Naive thymus-derived CD8-positive, alpha-beta T cell (primary cell): Measurements from ENCODE around the gene ZNF277. TPM values are rescaled to one million over a fixed set of nuclear protein-coding genes. Genes with fewer than 3 reads are reported as not detected.
"Not testable (repeated sequence)": the region's sequence is repeated elsewhere in the genome, so short reads cannot be mapped to it uniquely, and the experiment has no call there.

Experiments used
- ATAC-seq, 2 donors: fragments of 150-1000 bp; cut with Tn5 transposase in 1 of 2; sonication (Bioruptor Pico), chemical (Tn5 transposase) in 1 of 2; 1 replicate in 1 of 2; 2 replicates in 1 of 2; pipeline ENCODE4 v1.10.0; 2021; ENCODE audit warnings: mild to moderate bottlenecking in 2 of 2, moderate library complexity in 2 of 2
- POLR2A ChIA-PET: fragments of 350-600 bp; sonication (Branson Sonifier 250); formaldehyde crosslinking; loops from one replicate; lab custom pipeline; 2021; ENCODE audit warnings: antibody characterized with exemption; lab: Charles Lee
- DNase-seq, 10 donors: peaks; one replicate each; pipeline versions ENCODE4 v3.0.0 to v3.0.0-alpha.2; 2020 to 2022
- H3K27ac Mint-ChIP-seq, 10 donors: one replicate each; pipeline ENCODE4 v1.8.0; 2020 to 2022; ENCODE audit warnings: mild to moderate bottlenecking in 10 of 10, mixed read lengths in 10 of 10, moderate library complexity in 4 of 10, inconsistent platforms in 1 of 10
- H3K27me3 Mint-ChIP-seq, 5 donors: one replicate each; pipeline ENCODE4 v1.8.0; 2021 to 2022; ENCODE audit warnings: mixed read lengths in 5 of 5
- H3K36me3 Mint-ChIP-seq, 3 donors: one replicate each; pipeline ENCODE4 v1.8.0; 2020 to 2022; ENCODE audit warnings: mixed read lengths in 3 of 3, mild to moderate bottlenecking in 2 of 3, inconsistent platforms in 1 of 3
- H3K4me1 Mint-ChIP-seq, 4 donors: one replicate each; pipeline ENCODE4 v1.8.0; 2021 to 2022; ENCODE audit warnings: mixed read lengths in 4 of 4
- H3K4me3 Mint-ChIP-seq, 10 donors: one replicate each; pipeline ENCODE4 v1.8.0; 2020 to 2022; ENCODE audit warnings: mild to moderate bottlenecking in 10 of 10, mixed read lengths in 10 of 10, moderate library complexity in 6 of 10, inconsistent platforms in 1 of 10
- H3K9me3 Mint-ChIP-seq, 9 donors: one replicate each; pipeline ENCODE4 v1.8.0; 2020 to 2022; ENCODE audit warnings: mixed read lengths in 9 of 9, mild to moderate bottlenecking in 3 of 9, inconsistent platforms in 1 of 9, moderate library complexity in 1 of 9
- polyA plus RNA-seq, 3 donors: library from polyadenylated mRNA; unstranded; fragments of 300-500 nt; fragmentation: Illumina TruSeq; gene quantifications; one replicate each; pipeline ENCODE4 v1.2.3, GENCODE V29; 2021
- total RNA-seq, 8 experiments: library from RNA in 2 of 8; stranded (reverse) in 2 of 8; gene quantifications; one replicate each; pipeline ENCODE4 v1.2.3 and lab custom pipeline; 2021 to 2026

ZNF277 gene
- total and polyA plus RNA-seq, 5 experiments from 2014 or later = 20.3 to 40.0 (median 22.8) TPM

DNA sequence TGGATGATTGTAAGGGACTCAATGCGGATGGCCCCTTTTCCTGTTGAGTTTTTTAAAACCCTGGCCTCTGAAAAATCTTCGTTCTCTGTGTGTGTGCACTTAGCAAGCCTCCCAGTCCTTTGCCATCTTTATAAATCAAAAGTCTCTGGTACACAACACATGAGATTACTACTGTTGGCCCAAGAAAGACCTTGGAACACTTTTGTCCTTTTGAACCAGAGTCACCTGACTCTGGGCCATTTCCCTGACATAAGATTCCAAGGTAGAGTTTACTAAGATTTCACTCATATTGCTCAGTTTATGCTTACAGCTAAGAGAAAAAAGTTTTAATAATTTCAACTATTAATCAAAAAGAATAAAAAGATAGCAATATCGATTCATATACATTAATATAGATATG lies 179.0 kb downstream of the ZNF277 start:
- H3K4me1 Mint-ChIP-seq = peaks cover 2 to 10% (median 6%) of the 10 kb centered on the region in 4 donors
- DNase-seq = no peak
- peaks cover 0 to 11% (median 0%) of the 10 kb centered on the region in 5 donors for H3K27me3 Mint-ChIP-seq
- no peaks in the 10 kb centered on the region for H3K36me3 Mint-ChIP-seq
- POLR2A ChIA-PET = no interaction called here
- H3K9me3 Mint-ChIP-seq = peaks cover 0 to 5% (median 0%) of the 10 kb centered on the region in 9 donors
- no peak for ATAC-seq
- peak overlapping the region in 1 of 10 donors; percentile 32 for H3K27ac Mint-ChIP-seq
- no peak overlapping the region for H3K4me3 Mint-ChIP-seq

- no peaks in the 10 kb centered on the region for H3K36me3 Mint-ChIP-seq
- DNase-seq (no peak), ATAC-seq (no peak)
- H3K4me3 Mint-ChIP-seq = no peak overlapping the region
- peaks cover 4 to 19% (median 7%) of the 10 kb centered on the region in 4 donors for H3K4me1 Mint-ChIP-seq
- H3K27me3 Mint-ChIP-seq = peaks cover 0 to 8% (median 0%) of the 10 kb centered on the region in 5 donors
- H3K9me3 Mint-ChIP-seq = peaks cover 0 to 3% (median 0%) of the 10 kb centered on the region in 9 donors
- POLR2A ChIA-PET = no interaction called here
- no peak overlapping the region for H3K27ac Mint-ChIP-seq
Observed at GRCh38 chr7:112386619-112387018, 180.1 kb downstream of the ZNF277 start.

GRCh38 chr7:112390167-112390566 lies 183.7 kb downstream of the ZNF277 start:
- Mint-ChIP-seq H3K9me3 (no peaks in the 10 kb centered on the region), H3K27me3 (peaks cover 0 to 2% (median 0%) of the 10 kb centered on the region in 5 donors), H3K27ac (peak overlapping the region in 3 of 10 donors; percentile 17 to 90 (median 86)), H3K36me3 (no peaks in the 10 kb centered on the region), H3K4me1 (peaks cover 1 to 18% (median 10%) of the 10 kb centered on the region in 4 donors), H3K4me3 (peak overlapping the region in 8 of 10 donors; percentile 79 to 89 (median 84))
- ATAC-seq = no peak
- POLR2A ChIA-PET = interaction anchor here (1.5 kb wide), 1 partner anchor 60 kb away, joined by 5 read pairs; the partner anchor contains the start of gene IFRD1
- no peak for DNase-seq

DNA sequence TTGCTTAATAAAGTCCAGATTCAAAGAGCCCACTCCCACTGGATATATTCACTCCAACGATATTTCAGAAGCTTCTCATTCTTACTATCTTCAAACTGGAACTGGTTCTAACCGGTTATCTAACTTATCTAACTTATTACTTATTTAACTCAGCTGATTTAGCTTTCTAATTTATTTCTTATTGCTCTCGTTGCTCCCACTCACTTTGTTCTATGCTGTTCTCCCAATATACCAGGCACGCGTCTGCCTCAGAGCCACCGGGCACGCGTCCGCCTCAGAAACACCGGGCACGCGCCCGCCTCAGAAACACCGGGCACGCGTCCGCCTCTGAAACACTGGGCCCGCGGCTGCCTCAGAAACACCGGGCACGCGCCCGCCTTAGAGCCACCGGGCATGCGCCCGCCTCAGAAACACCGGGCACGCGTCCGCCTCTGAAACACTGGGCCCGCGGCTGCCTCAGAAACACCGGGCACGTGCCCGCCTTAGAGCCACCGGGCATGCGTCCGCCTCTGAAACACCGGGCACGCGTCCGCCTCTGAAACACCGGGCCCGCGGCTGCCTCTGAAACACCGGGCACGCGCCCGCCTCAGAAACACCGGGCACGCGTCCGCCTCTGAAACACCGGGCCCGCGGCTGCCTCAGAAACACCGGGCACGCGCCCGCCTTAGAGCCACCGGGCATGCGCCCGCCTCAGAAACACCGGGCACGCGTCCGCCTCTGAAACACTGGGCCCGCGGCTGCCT lies 184.8 kb downstream of the ZNF277 start:
- ATAC-seq = peak; percentile 53 to 57
- H3K4me1 Mint-ChIP-seq = peaks cover 1 to 18% (median 10%) of the 10 kb centered on the region in 4 donors
- not testable (repeated sequence) for H3K36me3 Mint-ChIP-seq, H3K9me3 Mint-ChIP-seq, H3K27me3 Mint-ChIP-seq
- peak; percentile 24 to 78 (median 60) for DNase-seq
- POLR2A ChIA-PET = interaction anchor here (1.5 kb wide), 1 partner anchor 59 kb away, joined by 5 read pairs; the partner anchor contains the start of gene IFRD1
- peak overlapping the region; percentile 79 to 93 (median 86) for H3K4me3 Mint-ChIP-seq
- peak overlapping the region; percentile 54 to 94 (median 76) for H3K27ac Mint-ChIP-seq

DNA sequence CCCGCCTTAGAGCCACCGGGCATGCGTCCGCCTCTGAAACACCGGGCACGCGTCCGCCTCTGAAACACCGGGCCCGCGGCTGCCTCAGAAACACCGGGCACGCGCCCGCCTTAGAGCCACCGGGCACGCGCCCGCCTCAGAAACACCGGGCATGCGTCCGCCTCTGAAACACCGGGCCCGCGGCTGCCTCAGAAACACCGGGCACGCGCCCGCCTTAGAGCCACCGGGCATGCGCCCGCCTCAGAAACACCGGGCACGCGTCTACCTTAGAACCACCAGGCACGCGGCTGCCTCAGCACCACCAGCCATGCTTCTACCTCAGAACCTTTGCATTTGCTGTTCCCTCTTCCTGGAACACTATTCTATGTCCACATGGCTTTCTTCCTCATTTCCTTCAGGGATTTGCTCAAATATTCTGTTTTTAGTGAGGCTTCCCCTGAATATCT lies 185.4 kb downstream of the ZNF277 start:
- H3K27ac Mint-ChIP-seq = peak overlapping the region; percentile 70 to 93 (median 86)
- H3K27me3 Mint-ChIP-seq, H3K9me3 Mint-ChIP-seq, POLR2A ChIA-PET, H3K36me3 Mint-ChIP-seq: not testable (repeated sequence)
- H3K4me1 Mint-ChIP-seq = peaks cover 1 to 18% (median 10%) of the 10 kb centered on the region in 4 donors
- peak overlapping the region; percentile 76 to 93 (median 84) for H3K4me3 Mint-ChIP-seq
- peak; percentile 48 to 84 (median 72) for DNase-seq
- peak; percentile 86 to 91 for ATAC-seq

Other genes starting within 250 kb of the ZNF277 start
- 1 to 10 TPM in 1 of 2 experiments, under 1 TPM in 1; 0.88 to 1.3 TPM for gene DOCK4, start 296 bp upstream of the ZNF277 start, total RNA-seq
- gene DOCK4, start 296 bp upstream of the ZNF277 start, polyA plus RNA-seq = under 1 TPM in 2 of 3 donors, not detected in 1; 0.30 to 0.46 TPM
- 10 to 100 TPM; 64.3 to 72.8 TPM for gene IFRD1, start 243.8 kb downstream of the ZNF277 start, total RNA-seq
- 10 to 100 TPM; 22.1 to 28.8 (median 24.0) TPM for gene IFRD1, start 243.8 kb downstream of the ZNF277 start, polyA plus RNA-seq